HuH-7.5 (cell line): ENCODE data around the gene TMEM229B.
A peak's percentile ranks its signal among the peaks of the same experiment; 100 is the strongest.
"Not testable (repeated sequence)": the region's sequence is repeated elsewhere in the genome, so short reads cannot be mapped to it uniquely, and the experiment has no call there.

Experiments used
- DNase-seq: peaks from one replicate; pipeline ENCODE4 v3.0.0; 2011; ENCODE audit warnings: low spot score

The TMEM229B gene

DNA sequence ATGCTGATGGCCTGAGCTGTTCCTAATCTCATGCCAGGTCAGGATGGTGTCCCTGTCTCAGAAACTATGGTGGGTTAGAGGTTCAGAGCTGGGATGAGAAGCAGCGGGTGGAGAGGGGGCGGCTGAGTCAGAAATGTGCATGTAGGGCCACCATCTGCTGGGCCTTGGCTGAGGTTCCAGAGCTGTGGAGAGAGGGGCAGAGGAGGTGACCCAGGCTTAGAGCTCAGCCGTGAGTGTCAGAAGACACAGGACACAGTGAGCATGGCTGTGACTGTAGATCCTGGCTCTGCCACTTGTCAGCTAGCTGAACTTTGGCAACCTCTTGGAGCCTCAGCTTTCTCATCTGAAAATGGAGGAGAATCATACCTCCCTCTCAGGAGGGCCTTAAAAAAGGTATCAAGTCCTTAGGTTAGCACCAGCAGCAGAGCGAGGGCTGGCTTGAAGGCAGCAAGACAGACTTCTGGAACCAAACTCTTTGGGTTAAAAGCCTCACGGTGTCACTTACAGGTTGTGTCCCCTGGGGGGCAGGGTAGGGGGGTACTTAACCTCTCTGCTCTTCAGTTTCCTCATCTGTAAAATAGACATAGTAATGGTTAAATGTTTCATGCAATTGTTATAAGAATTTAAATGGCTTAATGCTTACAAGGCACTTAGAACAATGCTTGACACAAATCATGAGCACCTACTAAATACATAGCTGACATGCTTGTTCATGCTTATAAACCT, 34.8 kb downstream of the TMEM229B start:
- no peak for DNase-seq

DNA sequence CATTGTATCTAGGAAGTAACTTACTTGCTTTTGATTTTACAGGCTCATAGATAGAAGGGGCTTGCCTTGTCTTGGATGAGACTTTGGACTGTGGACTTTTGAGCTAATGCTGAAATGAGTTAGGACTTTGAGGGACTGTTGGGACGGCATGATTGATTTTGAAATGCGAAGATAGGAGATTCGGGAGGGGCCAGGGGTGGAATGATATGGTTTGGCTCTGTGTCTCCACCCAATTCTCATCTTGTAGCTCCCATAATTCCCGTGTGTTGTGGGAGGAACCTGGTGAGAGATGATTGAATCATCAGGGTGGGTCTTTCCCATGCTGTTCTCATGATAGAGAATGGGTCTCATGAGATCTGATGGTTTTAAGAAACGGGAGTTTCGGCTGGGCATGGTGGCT, 36.9 kb downstream of the TMEM229B start:
- DNase-seq = not testable (repeated sequence)

GRCh38 chr14:67449096-67449495, 39.4 kb downstream of the TMEM229B start:
- no peak for DNase-seq

DNA sequence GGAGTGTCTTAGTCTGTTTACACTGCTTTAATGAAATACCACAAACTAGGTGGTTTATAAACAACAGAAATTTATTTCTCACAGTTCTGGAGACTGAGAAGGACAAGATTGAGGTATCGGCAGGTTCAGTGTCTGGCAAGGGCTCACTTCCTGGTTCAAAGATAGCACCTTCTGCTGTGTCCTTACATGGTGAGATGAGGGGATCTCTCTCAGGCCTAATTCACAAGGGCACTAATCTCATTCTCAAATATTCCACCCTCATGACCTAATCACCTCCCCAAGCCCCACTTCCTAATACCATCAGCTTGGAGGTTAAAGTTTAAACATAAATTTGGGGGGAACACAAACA, 41.5 kb downstream of the TMEM229B start:
- DNase-seq = no peak

DNA sequence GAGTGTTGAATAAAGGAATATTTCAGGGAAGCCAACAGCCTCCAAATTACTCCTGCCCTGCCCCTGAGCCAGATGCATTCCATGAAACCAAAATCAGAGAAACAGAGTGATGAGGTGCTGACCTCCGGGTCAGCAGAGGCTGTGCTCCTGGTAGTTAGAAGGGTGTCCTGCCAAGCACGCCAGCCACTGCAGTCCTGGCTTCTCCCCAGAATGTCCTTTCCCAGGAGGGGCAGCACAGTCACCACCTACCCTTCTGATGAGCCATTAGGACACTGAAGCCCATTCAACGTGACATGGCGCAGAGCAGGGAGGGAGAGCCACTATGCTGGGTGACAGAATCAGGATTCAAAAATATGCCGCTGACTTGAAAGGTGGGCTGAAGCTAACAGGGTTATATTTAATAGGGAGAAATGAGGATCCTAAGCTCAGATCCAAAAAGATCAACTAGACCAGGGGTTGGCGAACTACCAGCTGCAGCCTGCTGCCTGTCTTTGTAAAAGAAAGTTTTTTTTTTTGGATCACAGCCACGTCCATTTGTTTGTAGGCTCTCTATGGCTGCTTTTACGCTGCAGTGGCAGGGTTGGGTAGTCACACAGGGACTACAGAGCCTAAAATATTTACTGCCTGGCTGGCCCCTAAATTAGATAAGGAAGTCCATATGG, 42.0 kb downstream of the TMEM229B start:
- no peak for DNase-seq

DNA sequence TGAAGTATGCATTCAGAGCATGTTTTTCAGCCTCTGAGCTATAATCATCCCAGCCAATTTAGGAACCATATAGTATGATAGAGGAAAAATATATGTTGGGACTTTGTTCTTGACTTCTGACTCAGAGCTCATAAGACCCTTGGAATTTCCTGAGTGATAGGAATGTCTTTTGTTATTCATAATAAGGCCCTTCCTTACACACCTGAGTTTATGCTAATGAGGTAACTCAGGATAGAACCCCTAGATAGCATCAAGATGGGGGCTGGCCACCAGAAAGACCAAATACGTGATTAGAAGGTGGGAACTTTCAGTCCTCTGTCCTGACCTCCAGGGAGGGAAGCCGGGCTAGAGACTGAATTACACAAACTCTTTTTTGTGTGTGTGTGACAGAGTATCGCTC, 44.1 kb downstream of the TMEM229B start:
- DNase-seq = no peak

GRCh38 chr14:67442139-67442906, 46.2 kb downstream of the TMEM229B start:
- DNase-seq = no peak

DNA sequence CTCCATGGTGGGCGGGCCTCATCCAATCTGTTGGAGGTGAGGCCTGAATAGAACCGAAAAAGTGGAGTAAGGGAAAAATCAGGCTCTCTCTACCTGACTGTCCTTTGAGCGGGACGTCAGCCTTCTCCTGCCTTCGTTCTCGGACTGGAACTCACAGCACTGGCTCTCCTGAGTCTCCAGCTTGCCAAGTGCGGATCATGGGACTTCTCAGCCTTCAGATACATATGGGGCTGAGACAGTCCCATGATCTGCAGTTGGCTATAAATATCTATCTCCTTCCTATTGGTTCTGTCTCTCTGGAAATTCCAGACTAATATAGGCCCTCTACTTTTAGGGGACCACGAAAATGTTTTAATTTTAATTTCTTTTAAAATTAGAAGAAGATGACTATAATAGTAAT, 46.8 kb downstream of the TMEM229B start:
- no peak for DNase-seq

DNA sequence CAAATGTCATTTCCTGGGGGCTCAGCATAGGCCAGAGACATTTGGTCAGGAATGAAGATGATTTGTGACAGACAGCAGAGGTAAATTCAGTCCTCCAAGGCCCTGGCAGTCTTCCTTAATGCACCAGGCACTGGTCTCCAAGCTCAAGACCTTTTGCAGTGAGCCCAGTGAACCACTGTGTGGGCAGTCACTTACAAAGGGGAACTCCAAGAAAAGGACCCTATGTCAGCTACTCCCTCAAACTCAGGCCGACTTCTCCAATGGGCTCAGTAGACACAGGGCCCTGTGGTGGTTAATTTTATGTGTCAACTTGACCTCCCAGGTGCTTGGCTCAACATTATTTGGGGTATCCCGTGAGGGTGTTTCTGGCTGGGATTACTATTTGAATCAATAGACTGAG, 47.3 kb downstream of the TMEM229B start:
- no peak for DNase-seq

DNA sequence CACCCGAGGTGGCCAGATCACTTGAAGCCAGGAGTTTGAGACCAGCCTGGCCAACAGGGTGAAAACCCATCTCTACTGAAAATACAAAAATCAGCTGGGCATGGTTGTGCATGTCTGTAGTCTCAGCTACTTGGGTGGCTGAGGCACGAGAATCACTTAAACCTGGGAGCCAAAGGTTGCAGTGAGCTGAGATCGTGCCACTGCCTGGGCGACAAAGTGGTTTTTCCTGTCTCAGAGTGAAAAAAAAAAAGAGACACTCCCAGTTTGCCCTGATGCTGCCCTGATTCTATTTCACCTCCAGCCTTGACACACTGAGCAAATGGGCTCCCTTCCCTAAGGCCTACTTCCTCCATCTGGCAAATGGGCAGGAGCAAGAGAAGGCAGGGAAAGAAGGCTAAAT, 48.0 kb downstream of the TMEM229B start:
- no peak for DNase-seq

DNA sequence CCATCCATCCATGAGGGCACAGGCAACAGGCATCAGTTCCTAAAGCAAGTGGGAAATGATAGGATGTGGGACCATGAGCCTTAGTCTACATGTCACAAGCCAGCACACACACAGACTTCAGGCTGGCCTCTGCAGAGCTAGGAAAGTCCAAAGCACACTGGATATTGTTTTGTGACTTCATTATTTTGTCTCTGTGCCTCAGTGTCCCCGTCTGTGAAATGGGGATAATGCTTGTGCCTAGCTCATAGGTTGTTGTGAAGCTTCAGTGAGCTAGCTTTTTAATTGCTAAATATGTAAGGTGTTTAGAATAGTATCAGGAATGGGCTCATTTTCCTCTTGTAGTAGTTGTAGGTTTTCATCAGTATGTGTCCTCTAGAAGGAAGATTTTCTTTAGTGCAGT, 49.6 kb downstream of the TMEM229B start:
- no peak for DNase-seq

DNA sequence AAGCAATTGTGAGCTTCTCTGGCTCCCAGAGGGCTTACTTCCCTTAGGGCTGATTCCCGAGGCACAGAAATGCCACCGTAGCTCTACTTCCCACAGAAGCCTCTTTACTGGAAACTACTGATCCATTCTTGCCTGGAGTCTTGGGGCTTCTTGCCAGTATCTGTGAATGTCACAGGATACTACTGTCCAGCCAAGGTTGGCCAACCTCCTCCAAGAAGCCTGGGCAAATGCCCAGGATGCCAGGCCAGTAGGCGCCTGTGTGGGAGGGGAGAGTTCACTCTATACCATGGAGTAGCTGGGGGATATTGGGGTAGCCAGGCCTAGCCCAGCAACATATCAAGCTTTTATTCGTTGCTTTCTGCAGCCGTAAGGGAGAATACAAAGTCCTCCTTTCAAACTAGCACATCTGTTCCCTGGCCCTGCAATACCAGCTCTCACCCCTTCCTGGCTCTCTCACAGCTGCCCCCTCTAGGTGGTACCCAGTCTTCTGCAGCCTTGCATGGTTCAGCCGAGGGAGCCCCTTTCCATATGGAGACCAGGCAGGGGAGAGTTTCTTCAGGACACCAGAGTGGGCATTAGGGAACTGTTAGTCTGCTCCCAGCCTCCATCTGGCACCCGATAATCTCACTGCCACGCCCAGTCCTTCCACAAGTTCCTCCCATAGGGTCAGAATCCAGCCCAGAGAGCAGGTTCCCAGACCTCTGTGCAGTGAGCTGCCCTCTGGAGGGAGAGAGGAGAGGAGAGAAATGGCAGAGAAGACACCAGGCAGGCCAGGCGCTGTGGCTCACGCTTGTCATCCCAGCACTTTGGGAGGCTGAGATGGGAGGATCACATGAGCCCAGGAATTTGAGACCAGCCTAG, 52.3 kb downstream of the TMEM229B start:
- no peak for DNase-seq

DNA sequence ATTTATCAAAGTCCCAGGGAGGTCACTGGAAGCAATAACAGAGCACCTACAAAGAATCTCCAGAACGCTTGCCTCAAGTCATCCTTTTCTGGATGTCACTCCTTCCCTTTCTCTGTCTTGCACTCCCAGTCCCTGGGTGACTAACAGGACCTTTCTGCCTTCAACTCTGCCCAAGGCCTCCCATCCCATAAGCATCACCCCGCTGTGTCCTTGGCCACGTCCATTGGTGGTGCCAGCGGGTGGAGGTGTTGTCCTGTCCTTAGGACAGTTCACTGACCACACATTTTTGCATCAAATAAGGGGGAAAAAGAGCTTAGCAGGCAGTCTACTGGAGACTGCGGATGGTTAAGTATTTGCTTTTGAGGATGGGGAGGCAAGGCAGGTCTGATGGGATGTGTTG, 52.9 kb downstream of the TMEM229B start:
- DNase-seq = no peak

DNA sequence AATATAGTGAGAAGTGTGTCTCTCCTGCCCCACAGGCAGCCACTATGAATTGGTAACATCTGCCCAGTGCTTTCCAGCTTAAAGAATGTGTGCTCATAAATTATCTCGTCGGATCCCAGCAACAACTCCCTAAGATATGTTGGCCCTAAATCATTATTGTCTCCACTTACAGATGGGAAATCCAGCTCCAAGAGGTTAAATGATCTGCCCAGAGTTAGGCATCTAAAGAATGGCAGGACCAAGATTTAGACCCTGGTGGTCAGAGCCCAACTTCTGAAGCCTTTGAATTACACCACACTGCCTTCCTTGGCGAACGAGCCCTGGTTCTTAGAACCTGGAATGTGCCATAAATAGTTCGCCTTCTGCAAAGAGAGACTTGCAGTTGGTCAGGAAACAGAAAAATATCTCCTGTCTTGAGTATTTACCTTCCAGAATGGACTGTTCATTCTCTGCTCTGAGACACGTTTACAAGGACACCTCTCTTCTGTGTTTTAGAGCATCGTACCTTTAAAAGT, 56.4 kb downstream of the TMEM229B start:
- DNase-seq = no peak

DNA sequence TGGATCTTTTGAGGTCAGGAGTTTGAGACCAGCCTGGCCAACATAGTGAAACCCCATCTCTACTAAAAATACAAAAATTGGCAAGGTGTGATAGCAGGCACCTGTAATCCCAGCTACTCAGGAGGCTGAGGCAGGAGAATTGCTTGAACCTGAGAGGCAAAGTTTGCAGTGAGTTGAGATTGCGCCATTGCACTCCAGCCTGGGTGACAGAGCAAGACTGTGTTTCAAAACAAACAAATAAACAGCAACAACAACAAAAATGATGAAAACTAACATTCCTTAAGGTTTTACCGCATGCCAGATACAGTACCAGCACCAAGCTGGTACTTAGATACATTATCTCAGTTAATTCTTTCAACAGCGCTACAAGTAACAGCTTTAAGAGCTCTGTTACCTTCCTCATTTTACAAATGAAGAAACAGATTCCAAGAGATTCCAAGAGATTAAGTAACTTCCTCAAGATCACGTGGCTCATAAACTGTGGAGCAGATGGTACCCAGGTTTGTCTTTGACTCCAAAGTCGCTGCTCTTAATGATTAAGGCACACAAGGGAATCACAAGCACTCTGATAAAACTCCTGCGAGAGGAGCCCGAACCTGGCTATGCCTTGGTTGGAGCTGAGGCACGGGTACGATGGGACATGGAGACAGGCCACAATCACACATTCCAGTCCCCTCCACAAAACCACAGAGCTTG, 58.9 kb downstream of the TMEM229B start:
- DNase-seq = no peak

GRCh38 chr14:67428501-67429031, 60.0 kb downstream of the TMEM229B start:
- DNase-seq = peak; percentile 41

DNA sequence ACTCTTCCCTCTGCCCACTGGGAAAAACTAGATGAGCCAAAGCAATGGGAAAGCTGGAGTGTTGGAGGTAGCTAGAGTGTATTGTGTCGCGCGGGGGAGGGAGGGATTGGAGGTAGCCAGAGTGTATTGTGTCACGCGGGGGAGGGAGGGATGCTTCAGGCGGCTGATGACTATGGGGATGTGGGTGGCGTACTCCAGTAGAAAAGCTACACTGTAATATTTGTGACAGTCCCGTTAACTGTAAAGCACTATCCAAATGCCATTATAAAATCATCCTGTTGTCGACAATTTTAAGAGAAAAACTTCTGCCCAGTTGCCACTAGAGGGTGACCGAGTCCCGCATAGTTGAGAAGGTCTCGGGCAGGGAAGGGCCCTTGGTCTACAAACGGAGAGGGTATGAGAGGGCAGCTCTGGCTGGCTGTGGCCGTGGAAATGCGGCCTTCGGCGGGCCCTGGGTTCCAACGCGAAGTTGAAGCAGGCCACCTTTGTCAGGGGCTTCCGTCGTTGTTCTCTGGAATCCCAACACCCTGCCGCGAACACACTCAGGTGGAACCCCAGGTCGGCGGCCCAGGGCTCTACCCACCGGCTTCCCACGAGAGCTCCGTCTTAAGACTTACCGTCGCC, 61.4 kb downstream of the TMEM229B start:
- peak; percentile 72 for DNase-seq

DNA sequence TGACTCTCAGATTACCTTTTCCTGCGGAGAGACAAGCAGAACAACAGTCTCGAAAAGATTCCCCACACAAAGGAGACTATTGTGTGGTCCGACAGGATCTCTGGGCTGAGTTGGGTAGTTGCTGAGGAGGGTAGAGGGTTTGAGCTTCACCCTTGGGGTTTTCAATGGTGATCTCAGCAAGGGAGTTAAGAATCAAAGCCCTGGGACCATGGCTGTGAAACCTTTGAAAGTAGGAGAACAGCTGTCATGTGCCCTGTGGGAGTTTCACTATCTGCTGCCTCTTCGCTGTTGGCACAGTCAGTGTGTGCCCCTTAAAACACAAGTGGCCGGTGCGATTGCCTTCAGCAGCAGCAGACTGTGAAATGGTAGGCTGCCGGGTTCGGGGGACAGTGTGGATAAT, 62.4 kb downstream of the TMEM229B start:
- DNase-seq = no peak

DNA sequence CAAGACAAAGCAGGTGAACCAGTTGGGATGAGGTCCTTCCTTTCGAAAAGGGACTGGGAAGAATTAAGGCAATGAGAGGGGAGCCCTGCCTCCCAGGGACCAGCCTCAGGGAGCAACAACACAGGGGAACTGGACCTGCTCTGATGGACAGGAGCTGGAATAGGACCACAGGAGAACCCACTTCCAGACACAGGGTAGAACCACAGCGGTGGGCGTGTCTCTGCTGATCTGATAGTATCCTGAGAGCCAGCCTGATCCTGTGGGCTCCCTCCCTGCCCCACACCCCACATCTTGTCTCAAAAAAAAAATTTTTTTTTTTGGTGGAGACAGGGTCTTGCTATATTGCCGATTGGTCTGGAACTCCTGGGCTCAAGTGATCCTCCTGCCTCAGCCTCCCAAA, 62.9 kb downstream of the TMEM229B start:
- no peak for DNase-seq

- no peak for DNase-seq
These were observed 64.0 kb downstream of the TMEM229B start for GRCh38 chr14:67424539-67424938.

DNA sequence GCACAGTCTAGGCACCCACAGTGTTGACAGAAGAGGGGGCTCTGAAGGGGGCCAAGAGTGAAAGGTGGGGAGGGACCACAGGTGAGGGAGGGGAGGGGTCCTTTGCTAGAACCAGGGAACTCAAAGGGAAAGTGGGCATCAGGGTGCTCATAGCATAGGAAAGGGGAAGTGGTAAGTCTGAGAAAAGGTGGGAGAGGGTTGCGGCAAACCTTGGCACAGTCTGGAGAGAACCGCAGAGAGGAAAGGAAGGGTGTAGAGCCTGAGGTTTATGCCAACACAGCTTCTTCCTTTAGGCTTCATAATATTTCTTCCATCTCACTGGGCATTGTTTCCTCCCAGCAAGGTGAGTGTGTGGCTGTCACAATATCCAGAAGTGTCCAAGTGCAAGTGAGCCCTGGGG, 65.1 kb downstream of the TMEM229B start:
- no peak for DNase-seq
